HG03442 (cell line): Measurements from ENCODE around the gene GABRR2.

ENCODE experiments used
- ATAC-seq: cut with Tn5 transposase; IDR thresholded peaks from one replicate; pipeline ENCODE4 v1.9.1; 2021; ENCODE audit warnings: mild to moderate bottlenecking, moderate library complexity; ENCODE audit not compliant: unreplicated experiment

The GABRR2 gene

DNA sequence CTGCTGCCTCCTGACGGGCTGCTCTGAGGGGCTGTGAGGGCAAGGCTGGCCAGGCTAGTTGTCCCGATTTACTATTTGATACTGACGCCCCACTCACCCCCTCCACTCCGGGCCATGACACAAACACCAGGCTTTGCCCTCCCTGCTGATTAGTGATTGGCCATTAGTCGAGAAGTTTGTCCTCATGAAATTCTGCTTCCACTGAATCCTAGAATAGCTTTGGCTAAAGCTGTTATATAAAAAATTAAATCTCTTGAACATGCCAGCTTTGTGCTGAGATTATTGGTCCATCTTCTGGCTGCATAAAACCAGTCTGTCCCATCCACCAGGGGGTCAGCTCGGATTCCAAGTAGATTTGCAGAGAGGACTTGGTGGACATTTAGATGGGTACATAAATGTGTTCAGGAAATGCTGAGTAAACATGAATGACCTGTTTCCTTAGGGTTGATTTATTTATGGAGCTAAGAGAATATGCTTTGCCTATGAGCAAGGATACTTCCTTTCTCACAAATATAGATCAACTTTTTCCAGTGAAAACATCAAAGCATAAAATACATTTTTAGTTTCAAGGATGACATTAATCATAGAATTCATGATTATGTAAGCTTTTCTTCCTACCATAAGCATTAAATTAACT lies at the start of gene GABRR2:
Gene GABRR2, minus strand, starts transcription at position 51 of the 637 bp plus-strand sequence. CDS start 134 bp downstream, outside the sequence.
- ATAC-seq: no peak

DNA sequence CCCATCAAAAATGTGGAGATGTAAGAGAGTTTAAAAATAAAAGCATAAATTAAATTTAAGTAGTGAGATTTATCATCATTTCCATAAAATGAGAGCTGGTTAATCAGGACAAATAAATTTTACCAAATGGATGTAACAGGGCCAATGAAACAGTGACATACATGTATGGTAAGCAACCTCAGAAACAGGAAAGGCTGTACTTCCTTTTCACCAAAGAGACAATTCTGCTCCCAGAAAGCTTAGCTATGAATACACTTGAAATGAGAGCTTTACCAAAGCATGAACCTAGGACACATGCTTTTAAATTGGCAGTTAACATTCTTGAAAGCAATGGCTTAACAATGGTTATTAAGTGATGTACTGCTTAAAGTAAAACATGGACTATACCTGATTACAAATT lies 49.5 kb upstream of the GABRR2 start:
- no peak for ATAC-seq

DNA sequence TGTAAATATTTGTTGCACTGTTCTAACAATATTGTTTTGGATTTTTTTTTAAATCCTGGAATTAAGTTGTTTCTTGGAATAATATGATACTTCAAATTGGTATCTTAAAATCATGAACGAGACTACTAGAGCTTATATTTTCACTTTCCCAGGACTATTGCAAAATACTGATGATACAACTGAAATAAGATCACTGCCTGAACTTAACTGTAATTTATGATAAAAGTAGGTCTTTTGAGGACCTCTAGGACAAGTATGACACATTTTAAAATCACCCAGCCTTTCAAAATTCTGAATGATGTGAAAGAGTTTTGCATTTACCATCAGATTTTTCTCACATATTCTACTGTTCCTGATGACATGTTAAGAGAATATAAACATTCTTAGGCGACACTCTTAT lies 46.1 kb upstream of the GABRR2 start:
- ATAC-seq: no peak

GRCh38 chr6:89360415-89360999 lies 45.4 kb upstream of the GABRR2 start:
- peak; percentile 61 for ATAC-seq

- no peak for ATAC-seq
Measured at GRCh38 chr6:89359561-89359960, 44.5 kb upstream of the GABRR2 start.

- peak; percentile 37 for ATAC-seq
Measured at GRCh38 chr6:89357390-89357789, 42.3 kb upstream of the GABRR2 start.

GRCh38 chr6:89356642-89357170 lies 41.6 kb upstream of the GABRR2 start:
- no peak for ATAC-seq

DNA sequence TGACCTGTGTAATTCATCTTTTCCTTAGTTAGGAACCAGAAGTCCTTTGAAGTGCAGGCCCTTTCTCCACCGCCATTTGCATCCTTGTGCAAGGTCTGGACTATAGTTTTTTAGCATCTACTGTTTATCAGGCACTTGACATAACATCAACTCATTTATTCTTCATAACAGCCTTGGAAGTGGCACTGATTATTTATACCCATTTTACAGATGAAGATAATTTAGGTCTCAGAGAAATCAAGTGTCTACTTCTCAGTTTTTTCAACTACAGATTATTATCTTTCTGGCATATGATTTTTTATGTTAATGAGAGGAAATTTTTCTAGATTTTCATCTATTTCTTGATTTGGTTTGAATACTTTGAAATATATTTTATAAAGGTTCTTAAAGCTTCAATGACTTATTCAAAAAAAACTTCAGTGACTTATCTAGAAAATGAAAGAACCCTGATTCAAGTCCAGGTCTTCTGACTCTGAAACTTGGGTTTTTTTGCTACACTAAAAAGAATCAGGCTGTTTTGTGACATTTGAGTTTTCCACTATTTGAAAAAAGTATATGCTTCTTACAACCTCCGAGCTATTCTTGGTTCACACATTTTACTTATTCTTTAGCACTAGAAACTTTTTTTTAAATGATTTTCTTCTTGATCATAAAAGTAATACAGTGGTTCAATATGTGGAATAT lies 40.6 kb upstream of the GABRR2 start:
- no peak for ATAC-seq

DNA sequence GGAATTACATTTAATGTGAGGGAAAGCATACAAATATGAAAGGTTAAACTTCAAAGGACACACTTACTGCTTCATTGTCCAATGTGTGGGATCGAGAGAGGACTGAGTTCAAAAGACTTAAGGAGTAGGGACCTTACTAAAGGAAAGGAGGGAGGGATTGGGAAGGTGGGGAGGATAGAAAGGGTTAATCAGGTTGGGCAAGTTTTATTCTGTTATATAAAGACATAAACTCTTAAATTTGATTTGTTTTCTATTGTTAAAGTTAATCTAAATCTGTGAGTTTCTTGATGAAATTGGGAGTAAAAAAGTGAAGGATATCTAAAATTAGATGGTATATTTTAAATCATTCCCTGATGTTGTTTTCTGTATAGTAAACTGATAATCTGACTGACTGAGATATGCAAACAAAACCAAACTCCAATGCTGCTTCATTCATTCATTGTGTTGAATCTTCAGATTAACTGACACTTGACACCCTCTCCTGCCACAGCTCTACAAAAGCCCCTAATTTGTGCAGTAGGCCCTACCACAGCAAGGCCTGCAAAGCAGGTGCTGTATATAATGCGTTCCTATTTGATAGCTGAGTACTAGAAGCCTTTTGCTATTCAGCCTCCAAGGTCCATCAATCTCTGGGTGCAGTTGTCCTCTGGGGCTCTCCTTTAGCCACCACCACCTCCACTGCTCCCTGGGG lies 38.7 kb upstream of the GABRR2 start:
- ATAC-seq: no peak

DNA sequence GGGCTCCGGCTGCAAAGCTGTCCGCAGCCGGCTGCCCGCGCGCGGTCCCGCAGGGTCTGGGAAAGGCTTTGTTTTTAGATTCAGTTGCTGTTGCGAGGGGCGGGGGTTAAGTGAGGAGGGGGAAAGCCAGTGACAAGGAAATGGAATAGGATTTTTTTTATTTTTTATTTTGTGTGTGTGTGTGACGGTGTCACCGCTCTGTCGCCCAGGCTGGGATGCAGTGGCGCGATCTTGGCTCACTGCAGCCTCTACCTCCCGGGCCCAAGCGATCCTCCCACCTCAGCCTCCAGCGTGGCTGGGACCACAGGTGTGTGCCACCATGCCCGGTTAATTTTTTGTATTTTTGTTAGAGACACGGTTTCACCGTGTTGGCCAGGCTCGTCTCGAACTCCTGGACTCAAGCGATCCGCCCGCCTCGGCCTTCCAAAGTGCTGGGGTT lies 38.0 kb upstream of the GABRR2 start:
- ATAC-seq: no peak

DNA sequence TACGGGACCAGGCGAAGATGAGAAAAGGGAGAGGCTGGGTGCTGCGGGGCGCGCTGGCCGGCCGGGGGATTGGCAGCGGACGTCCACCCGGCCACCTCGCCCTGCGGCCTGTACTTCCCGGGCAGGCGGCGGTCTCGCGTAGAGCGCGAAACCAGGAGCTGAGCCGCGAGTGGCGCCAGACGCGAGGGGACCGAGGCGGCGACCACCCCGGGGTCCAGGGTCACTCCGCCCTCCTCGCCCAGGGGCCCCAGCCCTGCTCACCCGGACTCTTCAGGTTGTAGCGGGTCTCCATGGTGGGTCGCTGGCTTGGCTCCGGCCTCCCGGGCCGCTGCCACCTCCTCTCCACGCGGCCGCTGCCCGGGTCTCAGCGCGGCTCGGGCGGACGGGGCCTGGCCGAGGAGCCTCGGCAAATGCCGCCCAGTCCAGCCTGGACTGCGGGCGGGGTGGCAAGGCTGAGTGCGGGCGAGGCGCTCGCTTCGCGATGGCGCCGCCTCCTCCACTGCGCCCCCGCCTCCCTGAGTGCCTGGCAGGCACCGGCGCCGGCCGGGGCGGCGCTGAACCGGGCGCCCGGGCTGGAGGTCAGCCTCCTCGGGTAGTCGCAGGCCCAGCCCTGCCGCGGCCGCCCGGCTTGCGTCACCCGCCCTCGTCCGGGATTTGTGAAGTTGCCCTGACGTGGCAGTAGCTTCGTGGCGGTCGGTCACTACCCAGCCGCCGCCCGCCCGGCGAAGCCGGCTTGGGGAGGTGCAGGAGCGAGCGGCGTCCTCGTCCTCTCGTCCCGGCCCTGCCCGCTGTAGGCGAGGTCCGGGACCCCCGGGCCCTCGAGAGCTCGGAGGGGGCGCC lies 37.4 kb upstream of the GABRR2 start, which contains the start of gene UBE2J1:
Gene UBE2J1, minus strand, starts transcription at position 445 of the 840 bp plus-strand sequence. Its CDS starts 153 bp downstream, at position 292.
- peak; percentile 50 for ATAC-seq

DNA sequence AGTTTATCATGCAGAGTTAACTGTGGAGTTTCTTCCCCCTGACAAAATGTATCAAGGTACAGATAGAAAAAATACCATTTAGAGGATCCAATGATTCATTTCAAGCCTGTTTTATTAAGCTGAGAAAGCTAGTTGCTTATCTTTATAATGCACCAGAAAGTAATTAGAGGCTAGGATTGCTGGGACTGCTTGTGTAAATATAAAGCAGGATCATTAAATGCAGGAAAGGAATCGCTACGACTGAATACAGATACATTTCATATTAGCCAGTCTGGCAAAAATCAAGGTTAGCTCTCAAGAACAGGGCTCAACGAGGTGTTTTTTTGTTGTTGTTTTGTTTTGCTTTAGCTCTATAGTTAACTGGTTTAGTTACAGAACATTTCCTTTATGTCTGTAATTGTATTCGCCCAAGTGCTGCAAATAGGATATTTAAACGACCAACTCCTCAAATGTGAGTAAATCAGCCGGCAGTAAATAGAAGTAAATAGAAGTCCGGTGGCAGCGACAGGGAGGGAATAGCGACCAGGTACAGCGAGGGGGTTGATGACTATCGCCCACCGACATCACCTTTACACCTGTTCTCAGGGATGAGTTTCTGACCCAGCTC lies 36.7 kb upstream of the GABRR2 start:
- ATAC-seq: no peak

- ATAC-seq: peak; percentile 26
Measured at GRCh38 chr6:89350281-89350966, 35.3 kb upstream of the GABRR2 start.

DNA sequence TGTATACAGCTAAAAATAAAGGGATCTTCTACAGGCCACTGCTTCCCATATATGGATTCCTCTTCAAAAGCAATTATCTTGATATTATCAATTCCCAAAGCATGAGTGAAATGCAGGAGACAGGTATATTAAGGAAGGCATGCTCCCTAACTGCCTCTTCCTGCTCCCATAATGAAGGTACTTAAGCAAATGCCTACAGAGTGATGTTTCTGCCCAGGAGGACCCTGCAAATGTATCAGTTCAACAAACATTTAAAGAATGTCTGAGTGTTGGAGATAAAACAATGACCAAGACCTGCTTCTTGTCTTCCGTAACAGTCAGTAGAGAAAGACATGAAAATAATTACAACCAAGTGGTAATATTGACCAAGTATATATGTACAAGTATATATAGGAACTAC lies 33.3 kb upstream of the GABRR2 start:
- ATAC-seq: no peak

- ATAC-seq: no peak
Measured at GRCh38 chr6:89347825-89348224, 32.7 kb upstream of the GABRR2 start.

DNA sequence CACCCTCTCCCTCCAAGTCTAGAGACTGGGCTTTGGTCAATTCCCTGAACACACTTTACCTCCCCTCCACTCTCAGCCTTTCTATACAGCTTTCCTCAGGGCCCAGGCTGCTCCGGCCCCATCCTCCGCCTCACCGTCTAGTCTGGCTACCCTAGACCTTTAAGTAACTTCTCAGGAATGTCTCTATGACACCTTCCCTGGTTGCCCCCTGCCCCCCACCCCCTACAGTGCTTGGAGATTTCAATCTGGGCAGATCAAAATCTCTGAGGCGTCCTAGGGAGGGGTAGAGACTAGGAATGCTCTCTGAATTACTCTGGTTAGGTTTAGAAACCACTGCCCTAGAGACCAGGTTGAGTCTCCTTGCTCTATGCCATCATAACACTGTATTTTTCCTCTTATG lies 31.3 kb upstream of the GABRR2 start:
- no peak for ATAC-seq

- ATAC-seq: no peak
Measured at GRCh38 chr6:89339565-89339964, 24.5 kb upstream of the GABRR2 start.

DNA sequence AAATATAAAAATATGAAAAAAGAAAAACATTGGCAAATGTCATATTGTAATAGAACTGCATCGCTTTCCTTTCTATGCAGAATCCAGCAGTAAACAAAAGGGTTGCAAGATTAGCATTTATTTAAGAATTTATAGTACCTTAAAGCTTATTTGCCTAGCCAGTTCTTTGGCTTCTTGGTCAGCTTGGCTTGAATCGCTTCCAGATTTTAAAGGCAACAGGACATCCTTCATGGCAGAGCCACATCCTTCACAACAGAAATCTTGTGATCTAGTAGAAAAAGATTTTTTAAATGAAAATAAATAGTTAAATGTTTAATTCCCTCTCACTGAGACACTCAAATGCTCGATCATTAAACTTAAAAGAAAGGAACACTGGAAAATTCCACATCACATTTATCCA lies 20.1 kb upstream of the GABRR2 start:
- no peak for ATAC-seq

DNA sequence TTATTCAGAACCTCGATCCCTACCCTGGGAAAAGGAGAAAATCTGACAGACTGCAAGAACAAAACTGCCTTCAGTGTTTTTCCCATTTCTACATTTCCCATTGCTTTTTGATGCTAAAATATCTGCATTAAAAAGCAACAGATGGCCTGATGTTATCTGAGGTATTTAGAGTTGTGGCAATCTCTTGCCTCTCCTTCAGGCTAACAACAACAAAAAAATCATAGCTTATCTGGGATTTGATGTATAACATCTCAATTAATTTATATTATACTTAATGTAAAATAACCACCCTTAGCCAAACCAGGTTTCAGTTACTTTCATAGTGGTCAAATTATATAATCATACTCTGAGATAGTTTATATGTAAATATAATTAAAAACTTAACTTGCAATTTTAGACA lies 15.8 kb upstream of the GABRR2 start:
- ATAC-seq: no peak
